VCaP (cell line): ENCODE results near the gene DOCK4.

Experiments
- H3K27ac ChIP-seq: fragments of 450-650 bp; 2 replicates; pipeline ENCODE4 v1.5.1; 2017
- CTCF ChIP-seq: fragments of 450-650 bp; conservative IDR thresholded peaks from 2 replicates; pipeline ENCODE4 v1.5.1; 2017; ENCODE audit warnings: mild to moderate bottlenecking, moderate library complexity

The DOCK4 gene

GRCh38 chr7:111942450-111943081 is 263.6 kb downstream of the DOCK4 start:
- no peak overlapping the region for H3K27ac ChIP-seq
- no peak for TF ChIP-seq CTCF

GRCh38 chr7:111937163-111937562 is 269.0 kb downstream of the DOCK4 start:
- no peak for TF ChIP-seq CTCF
- no peak overlapping the region for H3K27ac ChIP-seq

- no peak overlapping the region for H3K27ac ChIP-seq
- TF ChIP-seq CTCF, result no peak
These were observed 272.6 kb downstream of the DOCK4 start for GRCh38 chr7:111933609-111934008.

- no peak overlapping the region for H3K27ac ChIP-seq
- TF ChIP-seq CTCF, result no peak
These were observed 274.2 kb downstream of the DOCK4 start for GRCh38 chr7:111931958-111932357.

GRCh38 chr7:111931016-111931517 is 275.1 kb downstream of the DOCK4 start:
- H3K27ac ChIP-seq, result no peak overlapping the region
- no peak for TF ChIP-seq CTCF

- H3K27ac ChIP-seq, result no peak overlapping the region
- 0 out of 2 replicates have a peak, but pooled peaks have one; percentile 18 for TF ChIP-seq CTCF
These were observed 276.9 kb downstream of the DOCK4 start for GRCh38 chr7:111929264-111929663.

GRCh38 chr7:111927353-111928019 is 278.7 kb downstream of the DOCK4 start:
- H3K27ac ChIP-seq, result no peak overlapping the region
- TF ChIP-seq CTCF, result no peak
